DMS114 treated with DMSO at 0.1 percent for 48 hours (cell line): ENCODE measurements around the gene SYT7.

ENCODE experiments used
- DNase-seq: peaks from one replicate; lab custom pipeline; 2025; ENCODE audit not compliant: unreplicated experiment; lab: John Stamatoyannopoulos, UW

The SYT7 gene

GRCh38 chr11:61539831-61540357, 41.0 kb downstream of the SYT7 start:
- DNase-seq = no peak

GRCh38 chr11:61539006-61539405, 41.9 kb downstream of the SYT7 start:
- DNase-seq = no peak

- DNase-seq = no peak
Measured at GRCh38 chr11:61538636-61538961, 42.3 kb downstream of the SYT7 start.

GRCh38 chr11:61537326-61537725, 43.5 kb downstream of the SYT7 start:
- DNase-seq = no peak

GRCh38 chr11:61536676-61537270, 44.1 kb downstream of the SYT7 start:
- no peak for DNase-seq

- DNase-seq = no peak
Measured at GRCh38 chr11:61535998-61536675, 44.7 kb downstream of the SYT7 start.

- no peak for DNase-seq
Measured at GRCh38 chr11:61534933-61535839, 45.7 kb downstream of the SYT7 start.

GRCh38 chr11:61534025-61534932, 46.6 kb downstream of the SYT7 start:
- DNase-seq = no peak

- DNase-seq = no peak
Measured at GRCh38 chr11:61533401-61533800, 47.5 kb downstream of the SYT7 start.

GRCh38 chr11:61533039-61533375, 47.9 kb downstream of the SYT7 start:
- DNase-seq = no peak

- DNase-seq = no peak
Measured at GRCh38 chr11:61532134-61533038, 48.5 kb downstream of the SYT7 start.

- no peak for DNase-seq
Measured at GRCh38 chr11:61531044-61531443, 49.8 kb downstream of the SYT7 start.

GRCh38 chr11:61529537-61530225, 51.2 kb downstream of the SYT7 start:
- DNase-seq = no peak

GRCh38 chr11:61528114-61528513, 52.8 kb downstream of the SYT7 start:
- no peak for DNase-seq

GRCh38 chr11:61526956-61527731, 53.7 kb downstream of the SYT7 start:
- no peak for DNase-seq

- no peak for DNase-seq
Measured at GRCh38 chr11:61526229-61526628, 54.6 kb downstream of the SYT7 start.

- DNase-seq = no peak
Measured at GRCh38 chr11:61524963-61525587, 55.8 kb downstream of the SYT7 start.

- no peak for DNase-seq
Measured at GRCh38 chr11:61524446-61524845, 56.4 kb downstream of the SYT7 start.
